GM21717 (cell line): Measurements from ENCODE around the gene AXL.
"Not testable (repeated sequence)": the region's sequence is repeated elsewhere in the genome, so short reads cannot be mapped to it uniquely, and the experiment has no call there.

Experiments
- ATAC-seq: cut with Tn5 transposase; IDR thresholded peaks from one replicate; pipeline ENCODE4 v1.9.1; 2021; ENCODE audit warnings: mild to moderate bottlenecking, moderate library complexity; ENCODE audit not compliant: unreplicated experiment

Gene AXL

DNA sequence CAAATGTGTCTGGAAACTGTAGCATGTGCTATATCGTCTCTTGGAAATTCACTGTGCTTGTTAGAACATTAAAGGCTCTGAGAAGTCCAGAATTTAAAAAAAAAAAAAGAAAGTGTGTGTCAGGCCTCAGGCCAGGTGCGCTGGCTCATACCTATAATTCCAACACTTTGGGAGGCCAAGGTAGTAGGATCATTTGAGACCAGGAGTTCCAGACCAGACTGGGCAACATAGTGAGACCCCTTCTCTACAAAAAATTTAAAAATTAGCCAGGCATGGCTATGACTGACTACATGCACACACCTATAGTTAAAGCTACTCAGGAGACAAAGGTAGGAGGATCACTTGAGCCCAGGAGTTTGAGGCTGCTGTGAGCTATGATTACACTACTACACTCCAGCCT lies 50.0 kb downstream of the AXL start:
- no peak for ATAC-seq

DNA sequence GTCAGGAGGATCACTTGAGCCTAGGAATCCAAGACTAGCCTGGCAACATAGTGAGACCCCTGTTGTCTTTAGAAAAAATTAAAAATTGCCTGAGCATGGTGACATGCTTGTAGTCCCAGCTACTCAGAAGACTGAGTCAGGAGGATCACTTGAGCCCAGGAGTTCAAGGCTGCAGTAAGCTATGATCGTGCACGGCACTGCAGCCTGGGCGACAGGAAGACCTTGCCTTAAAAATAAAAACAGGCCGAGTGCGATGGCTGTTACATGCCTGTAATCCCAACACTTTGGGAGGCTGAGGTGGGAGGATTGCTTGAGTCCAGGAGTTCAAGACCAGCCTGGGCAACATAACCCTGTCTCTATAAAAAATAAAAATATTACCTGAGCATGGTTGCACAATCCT lies 50.5 kb downstream of the AXL start:
- no peak for ATAC-seq

DNA sequence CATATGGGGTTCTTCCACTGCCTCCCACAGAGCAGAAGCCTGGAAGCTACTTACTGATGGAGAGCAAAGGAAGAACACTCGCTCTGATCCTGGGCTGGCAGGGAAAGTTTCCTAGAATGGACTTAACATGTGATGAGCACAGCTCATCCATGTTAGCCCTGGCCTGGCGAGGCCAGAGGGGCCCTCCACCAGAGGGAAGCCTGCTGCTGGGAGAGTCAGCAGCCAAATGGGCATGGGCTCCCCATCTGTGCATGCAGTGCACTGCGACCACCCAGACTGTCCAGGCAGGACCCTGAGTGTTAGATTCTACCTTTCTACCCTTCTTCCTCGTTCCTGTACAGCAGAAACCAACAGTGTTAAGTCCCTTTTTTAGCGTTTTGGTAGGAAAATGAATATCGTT lies 54.1 kb downstream of the AXL start:
- ATAC-seq, result no peak

- ATAC-seq, result no peak
These were observed 55.8 kb downstream of the AXL start for GRCh38 chr19:41274802-41275201.

DNA sequence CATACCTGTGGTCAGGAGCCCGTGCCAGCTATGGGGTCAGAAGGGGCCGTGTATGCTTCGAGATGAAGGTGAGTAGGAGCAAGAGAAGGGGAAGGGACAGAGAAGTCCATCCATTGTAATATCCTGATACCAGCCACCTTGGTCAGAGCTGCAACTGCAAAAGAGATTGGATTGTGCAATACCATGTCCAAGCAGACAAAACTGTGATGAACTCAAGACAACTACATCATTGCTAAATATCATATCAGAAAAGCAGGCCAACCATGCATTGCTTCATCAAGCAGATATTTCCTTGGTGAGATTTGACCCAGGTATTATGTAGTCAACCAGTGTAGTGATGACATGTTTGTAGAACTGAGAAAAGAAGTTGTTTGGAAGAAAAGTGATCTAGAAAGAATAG lies 57.2 kb downstream of the AXL start:
- no peak for ATAC-seq

DNA sequence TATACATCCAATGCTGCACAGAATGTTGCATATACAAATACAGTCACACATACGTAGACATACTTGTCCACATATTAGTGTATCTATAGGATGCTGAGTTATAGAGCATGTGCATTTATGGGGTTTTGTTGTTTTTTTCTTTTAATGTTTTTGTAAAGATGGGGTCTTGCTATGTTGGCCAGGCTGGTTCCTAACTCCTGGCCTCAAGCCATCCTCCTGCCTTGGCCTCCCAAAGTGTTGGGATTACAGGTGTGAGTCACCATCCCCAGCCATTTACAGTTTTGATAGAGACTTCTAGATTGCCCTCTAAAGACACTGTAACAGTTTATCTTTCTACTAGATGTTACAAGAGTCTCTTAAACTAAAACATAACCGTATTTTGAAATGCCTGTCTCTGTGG lies 59.5 kb downstream of the AXL start:
- ATAC-seq, result no peak

DNA sequence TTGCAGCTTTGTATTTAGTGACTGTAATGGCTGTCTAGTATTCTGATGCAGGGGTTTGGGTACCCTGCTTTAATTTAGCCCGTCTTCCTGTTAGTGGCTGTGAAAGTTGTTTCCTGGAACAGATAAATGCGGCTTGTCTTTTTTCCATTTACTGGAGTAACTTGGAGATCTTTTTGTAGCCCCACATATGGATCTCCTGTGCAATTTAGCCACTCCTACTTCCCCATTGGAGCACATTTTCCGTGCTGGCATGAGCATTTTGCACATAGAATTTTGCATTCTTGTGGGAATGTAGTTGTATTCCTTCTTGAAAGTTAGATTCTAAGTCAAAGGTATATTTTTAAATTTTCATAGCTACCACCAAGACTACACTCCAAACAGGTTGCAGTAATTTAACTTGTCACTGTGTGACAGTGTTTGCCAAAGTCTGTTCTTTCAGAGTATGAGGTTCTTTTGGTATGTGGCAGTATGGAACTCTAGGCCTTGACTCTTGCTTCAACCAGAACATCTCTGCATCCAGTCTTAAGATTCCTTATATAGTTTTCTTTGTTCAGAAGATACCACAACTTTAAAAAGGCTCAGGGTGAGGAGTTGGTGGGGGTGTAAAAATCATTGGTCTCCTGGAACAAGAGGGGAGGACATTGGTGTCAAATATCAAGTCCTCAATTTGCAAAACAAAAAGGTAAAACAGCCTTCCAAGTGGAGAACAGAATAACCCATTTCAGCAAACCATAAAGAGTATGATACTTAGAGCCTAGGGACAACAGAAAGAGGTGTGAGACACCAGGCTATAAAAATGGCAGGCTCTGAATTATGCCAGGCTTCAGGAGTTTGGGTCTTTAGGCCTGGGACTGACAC lies 69.9 kb downstream of the AXL start:
- ATAC-seq, result no peak

GRCh38 chr19:41289814-41290213 lies 70.8 kb downstream of the AXL start:
- ATAC-seq, result not testable (repeated sequence)

GRCh38 chr19:41294393-41294792 lies 75.4 kb downstream of the AXL start:
- no peak for ATAC-seq

DNA sequence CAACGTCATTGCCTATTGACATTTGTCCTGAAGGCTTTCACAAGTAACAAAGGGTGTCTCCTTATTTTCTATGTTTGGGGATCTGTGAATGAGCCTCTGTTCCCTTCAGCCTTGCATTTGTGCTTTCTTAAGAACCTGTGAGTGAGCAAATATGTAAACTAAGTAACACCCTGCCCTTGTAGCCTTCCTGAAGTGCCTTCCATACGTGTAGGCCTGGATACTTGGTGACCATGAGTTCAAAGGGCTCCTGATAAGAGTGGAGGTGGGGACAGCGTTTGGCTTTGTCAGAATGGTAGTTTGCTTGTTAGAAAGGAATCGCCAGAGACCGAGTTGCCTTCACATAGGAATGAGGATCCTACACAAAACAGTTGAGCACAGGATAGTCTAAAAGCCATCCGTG lies 76.5 kb downstream of the AXL start:
- no peak for ATAC-seq

GRCh38 chr19:41296433-41296871 lies 77.4 kb downstream of the AXL start:
- ATAC-seq, result no peak

- ATAC-seq, result peak; percentile 55
These were observed 78.8 kb downstream of the AXL start for GRCh38 chr19:41297628-41298347.

DNA sequence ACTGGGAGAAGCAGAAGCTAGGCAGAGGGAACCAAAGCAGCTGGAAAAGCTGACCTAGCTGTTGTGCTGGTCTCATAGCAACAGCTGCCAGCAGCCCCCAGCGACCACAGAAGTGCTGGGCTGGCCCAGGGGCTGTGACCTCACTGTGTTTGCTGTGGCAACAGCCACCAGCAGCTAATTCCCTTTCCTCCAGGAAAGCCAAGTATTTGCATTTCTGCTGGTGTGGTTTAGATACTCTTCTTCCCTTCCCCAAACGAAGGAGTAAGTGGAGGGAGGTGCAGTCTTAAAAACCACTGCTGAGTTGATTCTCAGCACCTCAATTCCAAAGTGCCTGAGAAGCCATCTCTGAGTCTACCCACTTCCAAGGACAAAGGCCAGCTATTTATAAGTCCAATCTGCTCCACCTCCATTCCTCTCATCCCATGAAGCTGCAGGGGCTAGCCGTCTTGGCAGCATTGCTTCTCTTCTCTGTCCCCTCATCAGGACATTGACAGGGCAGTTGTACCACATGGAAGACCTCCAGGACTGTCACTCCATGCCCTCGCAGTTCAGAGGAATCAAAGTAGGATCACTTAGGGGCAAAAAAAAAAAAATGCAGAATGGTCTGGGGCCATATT lies 79.4 kb downstream of the AXL start:
- no peak for ATAC-seq

DNA sequence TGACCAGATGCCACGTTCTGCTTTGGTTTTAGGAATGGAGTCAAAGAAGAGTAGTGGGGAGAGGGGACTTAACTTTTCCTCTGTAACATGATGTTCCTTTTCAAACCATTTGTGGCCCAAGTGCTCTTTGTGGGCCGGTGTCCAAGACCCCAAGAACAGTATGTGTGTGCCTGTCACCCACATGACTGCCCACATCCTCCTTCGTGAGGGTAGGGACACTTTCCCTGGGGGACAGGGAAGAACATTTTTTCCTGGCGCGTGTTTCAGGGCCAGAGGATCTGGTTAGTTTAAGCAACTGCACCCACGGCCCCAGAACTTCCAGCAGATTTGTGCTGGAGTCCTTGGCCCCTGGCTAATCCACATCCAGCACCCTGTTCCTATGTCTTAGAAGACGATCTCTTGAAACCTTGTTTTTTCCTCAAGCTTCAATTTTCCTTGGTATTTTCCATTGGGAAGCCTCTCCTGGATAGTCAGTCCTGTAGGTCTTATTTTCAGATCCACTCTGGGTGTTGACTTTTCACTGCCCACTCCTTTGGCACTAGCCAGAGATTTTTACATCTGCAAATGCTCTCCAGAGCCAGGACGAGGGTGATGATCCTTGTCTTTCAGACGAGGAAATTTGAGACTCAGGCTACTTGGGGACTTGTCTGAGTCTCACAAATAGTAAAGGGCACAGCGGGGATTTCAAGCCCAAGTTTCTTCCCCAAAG lies 80.2 kb downstream of the AXL start:
- ATAC-seq, result no peak

DNA sequence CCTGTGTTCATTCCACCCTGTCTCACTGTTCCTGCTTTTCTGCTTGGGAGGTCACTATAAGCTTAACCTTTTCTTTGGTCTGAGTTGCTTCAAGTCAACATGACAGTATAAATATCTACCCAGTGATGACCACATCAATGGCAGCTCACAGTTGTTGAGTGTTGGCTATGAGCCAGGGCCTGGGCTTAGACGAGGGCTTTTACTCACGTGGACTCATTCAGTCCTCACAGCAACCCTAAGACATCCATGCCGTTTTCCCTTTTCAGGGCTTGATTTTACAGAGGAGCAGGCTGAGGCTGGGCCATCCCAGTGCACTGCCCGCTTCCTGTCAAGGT lies 80.7 kb downstream of the AXL start:
- no peak for ATAC-seq

DNA sequence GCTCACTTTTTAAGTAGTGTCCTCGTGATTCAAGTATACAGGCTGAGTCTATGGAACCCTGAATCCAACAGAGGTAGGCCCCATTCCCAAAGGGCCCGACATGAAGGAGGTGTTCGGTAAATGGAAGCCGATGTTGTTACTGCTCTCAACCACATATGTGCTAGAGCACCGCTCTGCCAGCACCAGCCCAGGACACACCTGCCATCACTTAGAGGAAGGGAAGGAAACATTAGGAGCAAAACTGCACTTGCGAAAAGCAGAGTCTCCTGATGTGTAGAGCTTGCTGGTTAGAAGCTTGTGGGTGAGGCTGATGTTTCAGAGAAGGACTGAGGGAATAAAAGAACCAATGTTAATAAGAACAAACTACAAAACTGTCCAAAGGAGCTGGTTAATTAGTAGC lies 81.5 kb downstream of the AXL start:
- no peak for ATAC-seq

DNA sequence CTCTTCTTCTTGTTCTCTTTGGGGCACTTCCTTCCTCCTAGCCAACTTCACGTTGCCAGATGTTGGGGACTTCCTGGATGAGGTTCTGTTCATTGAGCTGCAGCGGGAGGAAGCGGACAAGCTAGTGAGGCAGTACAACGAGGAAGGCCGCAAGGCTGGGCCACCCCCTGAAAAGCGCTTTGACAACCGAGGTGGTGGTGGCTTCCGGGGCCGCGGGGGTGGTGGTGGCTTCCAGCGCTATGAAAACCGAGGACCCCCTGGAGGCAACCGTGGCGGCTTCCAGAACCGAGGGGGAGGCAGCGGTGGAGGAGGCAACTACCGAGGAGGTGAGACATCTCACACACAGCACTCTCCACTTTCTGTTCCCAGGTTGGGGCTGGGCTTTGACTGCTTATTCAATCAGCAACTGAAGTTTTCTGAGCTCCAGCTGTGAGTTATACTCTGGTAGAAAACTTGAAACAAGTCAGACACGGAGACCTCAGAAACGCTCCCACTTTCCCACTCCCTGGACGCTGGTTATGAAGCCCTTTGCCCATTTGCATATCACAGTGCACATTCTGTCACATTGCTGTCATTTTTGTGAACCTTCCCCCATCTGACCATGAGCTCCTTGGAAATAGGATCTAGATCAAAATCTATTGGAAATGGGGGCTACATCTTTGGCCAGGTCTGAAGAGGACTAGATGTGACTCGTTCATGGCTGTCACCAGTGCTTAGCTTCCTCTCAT lies 83.8 kb downstream of the AXL start:
- peak; percentile 38 for ATAC-seq

- ATAC-seq, result no peak
These were observed 84.9 kb downstream of the AXL start for GRCh38 chr19:41303954-41304353.

GRCh38 chr19:41304706-41305483 lies 85.9 kb downstream of the AXL start:
- ATAC-seq, result no peak
